HFFc6 (cell line): ENCODE results near the gene PKP3. TPM values are rescaled to one million over a fixed set of nuclear protein-coding genes. Genes with fewer than 3 reads are reported as not detected.

Source experiments
- DNase-seq: peaks from one replicate; pipeline ENCODE4 v3.0.0-alpha.2; 2018
- H3K27ac Mint-ChIP-seq: 2 replicates; pipeline ENCODE4 v1.8.0; 2020; ENCODE audit warnings: mild to moderate bottlenecking, mixed read lengths
- H3K27me3 Mint-ChIP-seq: 2 replicates; pipeline ENCODE4 v1.8.0; 2021; ENCODE audit warnings: mild to moderate bottlenecking, moderate library complexity, mixed read lengths; ENCODE audit not compliant: insufficient read depth
- H3K36me3 Mint-ChIP-seq: 2 replicates; pipeline ENCODE4 v1.8.0; 2021; ENCODE audit warnings: low read depth, mixed read lengths
- H3K4me1 Mint-ChIP-seq: 2 replicates; pipeline ENCODE4 v1.8.0; 2020; ENCODE audit warnings: low read depth, mixed read lengths
- H3K4me3 Mint-ChIP-seq: 2 replicates; pipeline ENCODE4 v1.8.0; 2020; ENCODE audit warnings: mild to moderate bottlenecking, moderate library complexity, mixed read lengths
- H3K9me3 Mint-ChIP-seq: 2 replicates; pipeline ENCODE4 v1.8.0; 2020; ENCODE audit warnings: mild to moderate bottlenecking, mixed read lengths
- CTCF ChIP-seq: fragments of 200-600 bp; sonication (generic); IDR thresholded peaks from 2 replicates; pipeline ENCODE4 v1.5.0; 2021; ENCODE audit warnings: antibody characterized with exemption, mild to moderate bottlenecking
- total RNA-seq, 6 experiments: library from RNA; stranded (reverse); fragmentation: NEBNext Ultra II Directional; extraction: Animal tissue kit (Norgen Biotek cat#: 25700); gene quantifications; 2 replicates in 1 of 6; 3 replicates in 5 of 6; pipeline ENCODE4 v1.2.3, GENCODE V29; 2021

Gene PKP3
- total RNA-seq, 6 experiments from 2014 or later: 2.5 to 3.3 (median 2.9) TPM

- Mint-ChIP-seq H3K27me3 (peaks cover 17% of the 10 kb centered on the region), H3K9me3 (no peaks in the 10 kb centered on the region), H3K27ac (no peak overlapping the region), H3K36me3 (no peaks in the 10 kb centered on the region), H3K4me3 (no peak overlapping the region), H3K4me1 (peaks cover 13% of the 10 kb centered on the region)
- no peak for DNase-seq
- no peak for TF ChIP-seq CTCF
Measured at GRCh38 chr11:443542-444199, 49.7 kb downstream of the PKP3 start.

DNA sequence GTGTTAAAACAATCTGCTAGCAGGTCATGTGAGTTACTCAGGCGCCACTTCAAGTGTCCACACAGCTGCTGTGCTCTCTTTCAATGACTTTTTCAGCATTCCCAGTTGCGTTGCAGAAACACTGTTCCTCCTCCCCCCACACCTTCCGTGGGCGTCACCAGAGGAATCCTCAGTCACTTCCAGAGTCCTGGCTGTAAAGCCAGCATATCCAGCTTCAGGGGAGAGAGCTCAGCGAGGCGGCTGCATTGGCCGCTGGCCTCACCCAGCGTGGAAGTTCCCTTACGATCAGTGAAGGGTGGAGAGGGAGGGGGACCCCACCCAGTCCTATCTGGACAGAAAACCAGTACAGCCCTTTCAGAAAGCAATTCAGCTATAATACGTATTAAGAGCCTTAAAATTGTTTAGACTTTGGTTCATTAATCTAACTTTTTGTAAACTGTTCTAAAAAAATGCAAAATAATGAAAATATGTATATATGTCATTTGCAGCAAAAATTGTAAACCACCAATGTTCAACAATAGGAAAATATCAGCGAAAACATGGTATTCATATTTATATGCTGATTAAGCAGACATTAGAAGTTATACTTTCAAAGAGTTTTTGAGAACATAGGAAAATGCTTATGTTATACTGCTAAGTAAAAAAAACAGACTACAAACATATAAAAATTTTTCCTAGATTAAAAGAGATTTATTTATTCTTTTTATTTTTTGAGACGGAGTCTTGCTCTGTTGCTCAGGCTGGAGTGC is 50.6 kb downstream of the PKP3 start:
- peak; percentile 11 for DNase-seq
- no peak overlapping the region for H3K27ac Mint-ChIP-seq
- H3K36me3 Mint-ChIP-seq: no peaks in the 10 kb centered on the region
- peaks cover 16% of the 10 kb centered on the region for H3K4me1 Mint-ChIP-seq
- H3K27me3 Mint-ChIP-seq: peaks cover 16% of the 10 kb centered on the region
- H3K9me3 Mint-ChIP-seq: no peaks in the 10 kb centered on the region
- no peak for TF ChIP-seq CTCF
- H3K4me3 Mint-ChIP-seq: peak overlapping the region; percentile 64

DNA sequence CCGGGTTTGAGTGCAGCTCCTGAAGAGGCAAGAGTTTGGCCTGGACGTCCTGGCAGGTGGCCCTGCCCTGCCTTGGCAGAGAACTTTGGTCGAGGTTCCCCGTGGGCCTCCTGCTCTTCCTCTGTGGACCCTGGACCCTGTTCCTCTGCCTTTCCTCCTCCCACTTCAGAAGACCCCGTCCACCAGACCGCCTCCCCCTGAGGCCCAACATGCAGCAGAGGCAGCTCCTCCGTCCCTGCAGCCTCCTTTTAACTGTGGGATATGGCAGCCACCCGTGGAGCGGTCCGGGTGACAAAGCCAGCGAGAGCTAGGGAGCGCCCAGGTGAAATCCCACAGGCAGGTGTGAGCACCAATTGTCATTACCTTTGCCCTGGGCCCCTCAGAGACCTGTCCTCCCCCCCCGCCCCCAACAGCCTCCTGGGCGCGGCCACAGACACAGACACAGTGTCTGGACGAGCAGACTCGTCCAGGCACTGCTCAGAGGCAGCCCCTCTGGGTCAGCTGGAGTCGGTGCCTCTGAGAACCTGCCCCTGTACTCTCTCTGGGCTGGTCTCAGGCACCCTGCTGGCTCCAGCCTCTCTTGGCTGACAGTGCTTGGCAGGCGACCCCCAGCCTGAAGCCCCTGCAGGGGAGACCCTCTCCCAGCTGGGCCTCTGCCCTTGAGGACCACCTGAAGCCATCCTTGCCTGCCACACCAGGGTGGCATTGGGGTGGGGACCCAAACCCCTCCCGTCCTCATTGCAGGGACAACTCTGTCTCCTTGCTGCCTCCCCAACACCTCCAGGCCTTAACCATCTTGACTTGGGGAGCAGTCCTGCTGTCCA is 52.0 kb downstream of the PKP3 start:
- Mint-ChIP-seq H3K4me3 (no peak overlapping the region), H3K9me3 (no peaks in the 10 kb centered on the region), H3K27me3 (peaks cover 11% of the 10 kb centered on the region), H3K36me3 (no peaks in the 10 kb centered on the region), H3K27ac (no peak overlapping the region), H3K4me1 (peaks cover 16% of the 10 kb centered on the region)
- TF ChIP-seq CTCF: no peak
- DNase-seq: no peak

- DNase-seq: no peak
- Mint-ChIP-seq H3K4me1 (peaks cover 24% of the 10 kb centered on the region), H3K27ac (no peak overlapping the region), H3K9me3 (no peaks in the 10 kb centered on the region), H3K27me3 (peaks cover 11% of the 10 kb centered on the region), H3K4me3 (no peak overlapping the region), H3K36me3 (no peaks in the 10 kb centered on the region)
- TF ChIP-seq CTCF: no peak
Measured at GRCh38 chr11:446891-447290, 52.9 kb downstream of the PKP3 start.

DNA sequence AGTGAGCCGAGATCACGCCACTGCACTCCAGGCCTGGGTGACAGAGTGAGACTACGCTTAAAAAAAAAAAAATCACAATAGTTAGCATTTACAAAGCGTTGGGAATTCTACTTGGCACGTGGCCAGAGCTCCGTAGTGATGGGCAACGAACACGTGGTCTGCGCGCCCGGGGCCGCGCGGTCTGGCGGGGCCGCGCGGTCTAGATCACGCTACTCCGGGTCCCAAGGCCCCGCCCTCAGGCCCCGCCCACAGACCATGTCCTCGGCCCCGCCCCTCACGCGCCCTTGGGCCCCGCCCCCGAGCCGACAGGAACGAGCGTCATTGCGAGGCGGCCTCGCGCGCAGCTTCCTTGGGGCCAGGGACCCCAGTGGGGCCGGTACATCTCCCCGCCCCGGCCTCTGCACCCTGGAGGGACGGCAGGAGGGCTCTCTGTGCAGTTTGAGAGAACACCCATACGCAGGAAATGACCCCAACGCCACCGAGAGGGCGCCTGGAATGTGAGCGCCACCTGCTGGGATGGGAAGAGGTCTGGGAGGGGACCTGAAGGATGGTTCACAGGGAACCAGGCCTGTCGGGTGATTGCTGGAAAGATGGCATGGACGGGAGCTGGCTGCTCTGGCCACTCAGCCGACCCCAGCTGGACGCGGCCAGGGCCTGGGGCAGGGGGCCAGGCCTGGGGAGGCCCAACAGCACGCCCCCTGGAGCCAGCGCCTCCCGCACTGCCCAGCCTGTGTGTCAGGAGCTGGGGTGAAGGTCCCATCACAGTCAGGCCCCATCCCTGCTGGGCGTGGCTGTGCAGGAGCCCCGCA is 54.1 kb downstream of the PKP3 start:
- peak; percentile 91 for TF ChIP-seq CTCF
- Mint-ChIP-seq H3K36me3 (no peaks in the 10 kb centered on the region), H3K4me3 (peak overlapping the region; percentile 90), H3K4me1 (peaks cover 24% of the 10 kb centered on the region), H3K9me3 (no peaks in the 10 kb centered on the region), H3K27ac (peak overlapping the region; percentile 92), H3K27me3 (peaks cover 9% of the 10 kb centered on the region)
- DNase-seq: peak; percentile 78
